HEK293 (cell line): ENCODE results near the gene VWA3B.

Experiments used
- SETDB1 ChIP-seq: IDR thresholded peaks from one replicate; pipeline ENCODE4 v1.6.1; 2017; ENCODE audit warnings: mild to moderate bottlenecking, low read length, moderate library complexity, mixed read lengths; ENCODE audit not compliant: insufficient read length
- TRIM28 ChIP-seq: IDR thresholded peaks from 2 replicates; pipeline ENCODE4 v1.6.1; 2011; ENCODE audit warnings: low read length, control low read depth, borderline replicate concordance
- YY1 ChIP-seq: fragments of 450-650 bp; formaldehyde crosslinking; IDR thresholded peaks from 2 replicates; pipeline ENCODE4 v1.5.1; 2018; ENCODE audit warnings: missing biosample characterization, missing genetic modification characterization
- YY2 ChIP-seq: fragments of 450-650 bp; formaldehyde crosslinking; IDR thresholded peaks from 2 replicates; pipeline ENCODE4 v1.5.1; 2016; ENCODE audit warnings: missing biosample characterization, missing genetic modification characterization
- ZNF16 ChIP-seq: fragments of 450-650 bp; formaldehyde crosslinking; IDR thresholded peaks from 2 replicates; pipeline ENCODE4 v1.5.1; 2016; ENCODE audit warnings: low read depth, missing biosample characterization, missing genetic modification characterization
- ZNF416 ChIP-seq: fragments of 450-650 bp; formaldehyde crosslinking; IDR thresholded peaks from 2 replicates; pipeline ENCODE4 v1.5.1; 2016; ENCODE audit warnings: missing biosample characterization, missing genetic modification characterization
- ZNF501 ChIP-seq: fragments of 450-650 bp; formaldehyde crosslinking; IDR thresholded peaks from 2 replicates; pipeline ENCODE4 v1.5.1; 2016; ENCODE audit warnings: missing biosample characterization, missing genetic modification characterization
- ZNF530 ChIP-seq: fragments of 450-650 bp; formaldehyde crosslinking; IDR thresholded peaks from 2 replicates; pipeline ENCODE4 v1.5.1; 2016; ENCODE audit warnings: low read depth, missing biosample characterization, missing genetic modification characterization
- ZNF623 ChIP-seq: fragments of 450-650 bp; formaldehyde crosslinking; IDR thresholded peaks from 2 replicates; pipeline ENCODE4 v1.5.1; 2016; ENCODE audit warnings: missing biosample characterization, missing genetic modification characterization
- ZNF624 ChIP-seq: fragments of 450-650 bp; formaldehyde crosslinking; IDR thresholded peaks from 2 replicates; pipeline ENCODE4 v1.5.1; 2017; ENCODE audit warnings: missing biosample characterization, missing genetic modification characterization
- ZNF747 ChIP-seq: fragments of 450-650 bp; formaldehyde crosslinking; IDR thresholded peaks from 2 replicates; pipeline ENCODE4 v1.5.1; 2016; ENCODE audit warnings: missing biosample characterization, missing genetic modification characterization
- TF ChIP-seq, protein P1 (sequence below): fragments of 450-650 bp; formaldehyde crosslinking; IDR thresholded peaks from 2 replicates; pipeline ENCODE4 v1.5.1; 2016; ENCODE audit warnings: missing biosample characterization, missing genetic modification characterization
- TF ChIP-seq, protein P2 (sequence below): fragments of 450-650 bp; formaldehyde crosslinking; IDR thresholded peaks from 2 replicates; pipeline ENCODE4 v1.5.1; 2016; ENCODE audit warnings: missing biosample characterization, missing genetic modification characterization
- TF ChIP-seq, protein P3 (sequence below): fragments of 450-650 bp; formaldehyde crosslinking; IDR thresholded peaks from 2 replicates; pipeline ENCODE4 v1.5.1; 2017; ENCODE audit warnings: missing biosample characterization, mild to moderate bottlenecking, missing genetic modification characterization, moderate library complexity

DNA sequence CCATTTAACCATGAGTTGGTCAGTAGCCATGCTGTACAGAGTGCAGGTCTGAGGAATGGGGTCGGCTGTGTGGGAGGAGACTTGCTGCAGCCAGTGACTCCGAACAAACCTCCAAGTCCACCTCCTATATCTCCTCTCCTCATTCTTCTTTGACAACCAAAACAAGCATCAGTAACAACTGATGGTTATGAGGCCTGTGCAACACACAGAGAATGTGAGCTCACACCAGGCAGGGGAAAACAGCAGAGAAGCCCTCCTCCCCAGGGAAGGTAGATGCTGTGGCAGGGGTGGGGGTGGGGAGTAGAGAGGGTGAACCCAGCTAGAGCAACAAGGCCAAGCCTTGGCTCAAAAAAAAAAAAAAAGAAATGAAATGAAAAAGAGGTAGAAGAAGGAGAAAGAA lies 247.0 kb downstream of the VWA3B start:
- no peak for TF ChIP-seq YY1 (tag by site-specific recombination)
- TF ChIP-seq, protein P1, sequence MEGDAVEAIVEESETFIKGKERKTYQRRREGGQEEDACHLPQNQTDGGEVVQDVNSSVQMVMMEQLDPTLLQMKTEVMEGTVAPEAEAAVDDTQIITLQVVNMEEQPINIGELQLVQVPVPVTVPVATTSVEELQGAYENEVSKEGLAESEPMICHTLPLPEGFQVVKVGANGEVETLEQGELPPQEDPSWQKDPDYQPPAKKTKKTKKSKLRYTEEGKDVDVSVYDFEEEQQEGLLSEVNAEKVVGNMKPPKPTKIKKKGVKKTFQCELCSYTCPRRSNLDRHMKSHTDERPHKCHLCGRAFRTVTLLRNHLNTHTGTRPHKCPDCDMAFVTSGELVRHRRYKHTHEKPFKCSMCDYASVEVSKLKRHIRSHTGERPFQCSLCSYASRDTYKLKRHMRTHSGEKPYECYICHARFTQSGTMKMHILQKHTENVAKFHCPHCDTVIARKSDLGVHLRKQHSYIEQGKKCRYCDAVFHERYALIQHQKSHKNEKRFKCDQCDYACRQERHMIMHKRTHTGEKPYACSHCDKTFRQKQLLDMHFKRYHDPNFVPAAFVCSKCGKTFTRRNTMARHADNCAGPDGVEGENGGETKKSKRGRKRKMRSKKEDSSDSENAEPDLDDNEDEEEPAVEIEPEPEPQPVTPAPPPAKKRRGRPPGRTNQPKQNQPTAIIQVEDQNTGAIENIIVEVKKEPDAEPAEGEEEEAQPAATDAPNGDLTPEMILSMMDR (tag by site-specific recombination): no peak
- no peak for TF ChIP-seq YY2 (tag by site-specific recombination)
- TF ChIP-seq ZNF16: no peak
- TF ChIP-seq TRIM28: no peak
- no peak for TF ChIP-seq ZNF501
- TF ChIP-seq ZNF623 (tag by site-specific recombination): no peak
- TF ChIP-seq ZNF747 (tag by site-specific recombination): no peak
- TF ChIP-seq ZNF530 (tag by site-specific recombination): no peak
- TF ChIP-seq SETDB1: no peak
- no peak for TF ChIP-seq ZNF624
- TF ChIP-seq ZNF416 (tag by site-specific recombination): no peak
- TF ChIP-seq, protein P2, sequence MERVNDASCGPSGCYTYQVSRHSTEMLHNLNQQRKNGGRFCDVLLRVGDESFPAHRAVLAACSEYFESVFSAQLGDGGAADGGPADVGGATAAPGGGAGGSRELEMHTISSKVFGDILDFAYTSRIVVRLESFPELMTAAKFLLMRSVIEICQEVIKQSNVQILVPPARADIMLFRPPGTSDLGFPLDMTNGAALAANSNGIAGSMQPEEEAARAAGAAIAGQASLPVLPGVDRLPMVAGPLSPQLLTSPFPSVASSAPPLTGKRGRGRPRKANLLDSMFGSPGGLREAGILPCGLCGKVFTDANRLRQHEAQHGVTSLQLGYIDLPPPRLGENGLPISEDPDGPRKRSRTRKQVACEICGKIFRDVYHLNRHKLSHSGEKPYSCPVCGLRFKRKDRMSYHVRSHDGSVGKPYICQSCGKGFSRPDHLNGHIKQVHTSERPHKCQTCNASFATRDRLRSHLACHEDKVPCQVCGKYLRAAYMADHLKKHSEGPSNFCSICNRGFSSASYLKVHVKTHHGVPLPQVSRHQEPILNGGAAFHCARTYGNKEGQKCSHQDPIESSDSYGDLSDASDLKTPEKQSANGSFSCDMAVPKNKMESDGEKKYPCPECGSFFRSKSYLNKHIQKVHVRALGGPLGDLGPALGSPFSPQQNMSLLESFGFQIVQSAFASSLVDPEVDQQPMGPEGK (tag by site-specific recombination): no peak
- TF ChIP-seq, protein P3, sequence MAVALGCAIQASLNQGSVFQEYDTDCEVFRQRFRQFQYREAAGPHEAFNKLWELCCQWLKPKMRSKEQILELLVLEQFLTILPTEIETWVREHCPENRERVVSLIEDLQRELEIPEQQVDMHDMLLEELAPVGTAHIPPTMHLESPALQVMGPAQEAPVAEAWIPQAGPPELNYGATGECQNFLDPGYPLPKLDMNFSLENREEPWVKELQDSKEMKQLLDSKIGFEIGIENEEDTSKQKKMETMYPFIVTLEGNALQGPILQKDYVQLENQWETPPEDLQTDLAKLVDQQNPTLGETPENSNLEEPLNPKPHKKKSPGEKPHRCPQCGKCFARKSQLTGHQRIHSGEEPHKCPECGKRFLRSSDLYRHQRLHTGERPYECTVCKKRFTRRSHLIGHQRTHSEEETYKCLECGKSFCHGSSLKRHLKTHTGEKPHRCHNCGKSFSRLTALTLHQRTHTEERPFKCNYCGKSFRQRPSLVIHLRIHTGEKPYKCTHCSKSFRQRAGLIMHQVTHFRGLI: no peak
